Astrocyte (in vitro differentiated cells and primary cell): ENCODE results near the gene PCP2.

ENCODE experiments used
- EZH2 ChIP-seq: IDR thresholded peaks from 2 replicates; pipeline ENCODE4 v1.6.1; 2012; ENCODE audit warnings: mild to moderate bottlenecking, low read length, inconsistent platforms; ENCODE audit not compliant: insufficient read depth
- TF ChIP-seq, protein P1 (sequence below): IDR thresholded peaks from 2 replicates; pipeline ENCODE4 v1.5.1; 2011; ENCODE audit warnings: low read depth, mild to moderate bottlenecking, inconsistent platforms, low read length, moderate library complexity; ENCODE audit not compliant: insufficient read depth

DNA sequence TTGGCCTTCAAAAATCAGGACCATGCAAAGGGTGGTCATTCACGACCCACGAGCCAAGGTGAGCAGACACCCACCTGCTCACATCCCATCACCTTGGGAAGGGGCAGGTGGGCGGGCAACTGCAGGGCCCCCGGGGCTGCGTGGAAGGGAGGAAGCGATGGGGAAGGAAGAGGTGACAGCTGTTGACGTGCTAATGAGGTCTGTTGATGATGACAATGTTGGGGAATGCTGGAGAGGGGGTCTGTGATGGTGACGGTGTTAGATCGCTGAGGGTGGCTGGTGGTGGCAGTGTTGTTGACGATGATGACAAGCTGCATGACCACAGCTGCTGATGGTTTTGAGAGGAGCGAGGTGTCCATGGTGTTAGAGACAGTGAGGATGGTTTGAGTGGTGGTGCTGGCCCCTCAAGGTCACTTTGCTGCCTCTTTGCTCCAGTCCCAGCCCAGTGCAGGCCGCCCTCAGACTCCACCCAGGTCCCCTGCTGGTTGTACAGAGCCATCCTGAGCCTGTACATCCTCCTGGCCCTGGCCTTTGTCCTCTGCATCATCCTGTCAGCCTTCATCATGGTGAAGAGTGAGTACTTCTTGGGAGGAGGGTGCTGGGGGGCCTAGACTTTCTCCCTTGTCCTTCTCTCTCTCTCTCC lies 44.3 kb upstream of the PCP2 start:
- TF ChIP-seq, protein P1, sequence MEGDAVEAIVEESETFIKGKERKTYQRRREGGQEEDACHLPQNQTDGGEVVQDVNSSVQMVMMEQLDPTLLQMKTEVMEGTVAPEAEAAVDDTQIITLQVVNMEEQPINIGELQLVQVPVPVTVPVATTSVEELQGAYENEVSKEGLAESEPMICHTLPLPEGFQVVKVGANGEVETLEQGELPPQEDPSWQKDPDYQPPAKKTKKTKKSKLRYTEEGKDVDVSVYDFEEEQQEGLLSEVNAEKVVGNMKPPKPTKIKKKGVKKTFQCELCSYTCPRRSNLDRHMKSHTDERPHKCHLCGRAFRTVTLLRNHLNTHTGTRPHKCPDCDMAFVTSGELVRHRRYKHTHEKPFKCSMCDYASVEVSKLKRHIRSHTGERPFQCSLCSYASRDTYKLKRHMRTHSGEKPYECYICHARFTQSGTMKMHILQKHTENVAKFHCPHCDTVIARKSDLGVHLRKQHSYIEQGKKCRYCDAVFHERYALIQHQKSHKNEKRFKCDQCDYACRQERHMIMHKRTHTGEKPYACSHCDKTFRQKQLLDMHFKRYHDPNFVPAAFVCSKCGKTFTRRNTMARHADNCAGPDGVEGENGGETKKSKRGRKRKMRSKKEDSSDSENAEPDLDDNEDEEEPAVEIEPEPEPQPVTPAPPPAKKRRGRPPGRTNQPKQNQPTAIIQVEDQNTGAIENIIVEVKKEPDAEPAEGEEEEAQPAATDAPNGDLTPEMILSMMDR: no peak
- TF ChIP-seq EZH2: no peak
